ENCODE data around the gene RTP2. TPM values are rescaled to one million over a fixed set of nuclear protein-coding genes. Genes with fewer than 3 reads are reported as not detected.

Gene RTP2
- total RNA-seq (ENCODE audit: low replicate concordance), result not detected in 2 replicates

GRCh38 chr3:187702507-187703033 is at the start of gene RTP2:
RTP2 (minus strand) TSS chr3:187702557; CDS start chr3:187702128, 429 bp downstream.

GRCh38 chr3:187745201-187746058 is 43.1 kb upstream of the RTP2 start, which contains the start of gene BCL6:
BCL6 (minus strand) TSS chr3:187745468; CDS start chr3:187733693, 11,775 bp downstream.

GRCh38 chr3:187669675-187670504 is 32.5 kb downstream of the RTP2 start, which contains the start of gene SST:
SST (minus strand) TSS chr3:187670394; CDS start chr3:187670291, 103 bp downstream.

Other genes starting within 250 kb of the RTP2 start
- gene SST, start 32.2 kb downstream of the RTP2 start, total RNA-seq (ENCODE audit: low replicate concordance), result not detected in 2 replicates
- gene BCL6, start 42.9 kb upstream of the RTP2 start, total RNA-seq (ENCODE audit: low replicate concordance), result 8.9 and 29.0 TPM in 2 replicates